Measurements from ENCODE around the gene PSMC4.

The PSMC4 gene

GRCh38 chr19:39970675-39971379 lies at the start of gene PSMC4:
Gene PSMC4, plus strand, starts transcription at chr19:39971165. Its CDS starts 38 bp downstream, at chr19:39971203.
- peaks cover 15% of the 10 kb centered on the region for H4K20me1 ChIP-seq (ENCODE audit: insufficient read depth, low read length, poor library complexity, severe bottlenecking)
- peak within 1 kb of the TSS; percentile 92 for H2AFZ ChIP-seq (ENCODE audit: low read length)
- H3K79me2 ChIP-seq (ENCODE audit: insufficient read depth, low read length), result peaks cover 28% of the 10 kb centered on the region

DNA sequence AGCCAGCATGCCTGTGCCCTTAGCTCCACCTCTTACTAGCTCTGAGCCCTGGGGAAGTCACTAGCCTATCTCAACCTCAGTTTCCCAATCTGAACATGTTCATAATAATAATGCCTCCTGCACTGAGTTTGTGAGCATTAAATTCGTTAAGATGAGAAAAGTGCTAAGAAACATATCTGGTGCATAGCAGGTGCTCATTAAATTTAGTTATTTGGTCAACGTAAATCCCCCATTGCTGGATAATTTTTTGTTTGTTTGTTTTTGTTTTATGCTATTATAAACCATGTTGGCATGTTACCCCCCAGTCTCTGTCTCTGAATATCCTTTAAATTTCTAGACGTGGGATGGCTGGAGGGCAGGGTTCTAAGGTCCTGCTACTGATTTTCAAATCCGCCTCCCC lies 47.1 kb upstream of the PSMC4 start:
- Histone ChIP-seq H2AFZ (ENCODE audit: low read length) (no peak overlapping the region), H3K4me1 (ENCODE audit: insufficient read depth, low read length, poor library complexity, severe bottlenecking) (no peaks in the 10 kb centered on the region)
- TF ChIP-seq EZH2phosphoT487 (IDR thresholded peaks at IDR 0.05; ENCODE audit: borderline replicate concordance) (no peak), CTCF (conservative IDR thresholded peaks at IDR 0.05; ENCODE audit: low read length) (no peak)

More at GRCh38 chr19:39970675-39971379, at the start of gene PSMC4:
- TF ChIP-seq EZH2phosphoT487 (IDR thresholded peaks at IDR 0.05; ENCODE audit: borderline replicate concordance) (no peak), CTCF (conservative IDR thresholded peaks at IDR 0.05; ENCODE audit: low read length) (peak; percentile 83)
- no peaks in the 10 kb centered on the region for H3K9me2 ChIP-seq (replicated peaks; ENCODE audit: low read depth, low read length)
- peaks cover 16% of the 10 kb centered on the region; the same call in 1 of the 2 replicates for H3K36me3 ChIP-seq (ENCODE audit: insufficient read depth, low read length)
- H3F3A ChIP-seq (ENCODE audit: low read depth), result no peaks in the 10 kb centered on the region
- H3K9ac ChIP-seq (ENCODE audit: low read depth, low read length, poor library complexity, severe bottlenecking), result peak within 1 kb of the TSS; percentile 95
- H3K9me3 ChIP-seq (ENCODE audit: insufficient read depth, low read depth, low read length), result no peaks in the 10 kb centered on the region
- no peaks in the 10 kb centered on the region for H3K27me3 ChIP-seq (ENCODE audit: insufficient read depth, low read length, poor library complexity, severe bottlenecking)
- H3K4me3 ChIP-seq (ENCODE audit: low read length, poor library complexity, severe bottlenecking), result peak within 1 kb of the TSS; percentile 94
- H3K4me2 ChIP-seq (ENCODE audit: low read depth, low read length, poor library complexity, severe bottlenecking), result peak within 1 kb of the TSS; percentile 95
- H3K4me1 ChIP-seq (ENCODE audit: insufficient read depth, low read length, poor library complexity, severe bottlenecking), result peaks cover 16% of the 10 kb centered on the region

DNA sequence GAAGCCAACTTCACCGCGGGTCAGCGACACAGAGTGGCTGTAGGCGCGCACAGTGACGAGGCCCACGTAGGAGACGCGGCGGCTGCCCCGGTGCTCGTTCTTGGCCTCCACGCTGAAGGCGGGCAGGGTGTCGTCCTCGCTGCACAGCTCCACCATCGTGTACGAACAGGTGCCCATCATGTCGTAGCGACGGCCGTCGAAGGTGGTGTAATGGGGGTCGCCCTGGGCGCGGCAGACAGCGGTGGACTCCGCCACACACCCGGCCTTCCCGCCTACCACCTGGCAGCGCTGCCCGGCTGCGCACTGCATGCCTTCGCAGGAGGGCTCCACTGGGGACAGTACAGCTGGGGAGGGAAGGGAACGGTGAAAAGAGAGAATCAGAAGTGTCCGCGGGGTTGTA lies 46.6 kb upstream of the PSMC4 start:
- Histone ChIP-seq H3K79me2 (ENCODE audit: insufficient read depth, low read length) (no peaks in the 10 kb centered on the region), H3K36me3 (ENCODE audit: insufficient read depth, low read length) (no peaks in the 10 kb centered on the region), H3F3A (ENCODE audit: low read depth) (no peaks in the 10 kb centered on the region), H4K20me1 (ENCODE audit: insufficient read depth, low read length, poor library complexity, severe bottlenecking) (no peaks in the 10 kb centered on the region), H3K9me2 (replicated peaks; ENCODE audit: low read depth, low read length) (no peaks in the 10 kb centered on the region), H3K4me1 (ENCODE audit: insufficient read depth, low read length, poor library complexity, severe bottlenecking) (no peaks in the 10 kb centered on the region), H3K4me2 (ENCODE audit: low read depth, low read length, poor library complexity, severe bottlenecking) (no peak overlapping the region), H3K9me3 (ENCODE audit: insufficient read depth, low read depth, low read length) (no peaks in the 10 kb centered on the region), H3K4me3 (ENCODE audit: low read length, poor library complexity, severe bottlenecking) (no peak overlapping the region), H3K27me3 (ENCODE audit: insufficient read depth, low read length, poor library complexity, severe bottlenecking) (no peaks in the 10 kb centered on the region), H2AFZ (ENCODE audit: low read length) (no peak overlapping the region), H3K9ac (ENCODE audit: low read depth, low read length, poor library complexity, severe bottlenecking) (no peak overlapping the region)
- TF ChIP-seq CTCF (conservative IDR thresholded peaks at IDR 0.05; ENCODE audit: low read length) (no peak), EZH2phosphoT487 (IDR thresholded peaks at IDR 0.05; ENCODE audit: borderline replicate concordance) (no peak)

More for the DNA sequence above, 47.1 kb upstream of the PSMC4 start:
- Histone ChIP-seq H3K27me3 (ENCODE audit: insufficient read depth, low read length, poor library complexity, severe bottlenecking) (no peaks in the 10 kb centered on the region), H3K4me3 (ENCODE audit: low read length, poor library complexity, severe bottlenecking) (no peak overlapping the region), H4K20me1 (ENCODE audit: insufficient read depth, low read length, poor library complexity, severe bottlenecking) (no peaks in the 10 kb centered on the region), H3K79me2 (ENCODE audit: insufficient read depth, low read length) (no peaks in the 10 kb centered on the region), H3K9me2 (replicated peaks; ENCODE audit: low read depth, low read length) (no peaks in the 10 kb centered on the region), H3F3A (ENCODE audit: low read depth) (no peaks in the 10 kb centered on the region), H3K9me3 (ENCODE audit: insufficient read depth, low read depth, low read length) (no peaks in the 10 kb centered on the region), H3K4me2 (ENCODE audit: low read depth, low read length, poor library complexity, severe bottlenecking) (no peak overlapping the region), H3K36me3 (ENCODE audit: insufficient read depth, low read length) (no peaks in the 10 kb centered on the region), H3K9ac (ENCODE audit: low read depth, low read length, poor library complexity, severe bottlenecking) (no peak overlapping the region)
